GM12873 (cell line): ENCODE data around the gene LRRC3C.
A peak's percentile ranks its signal among the peaks of the same experiment; 100 is the strongest.

Source experiments
- CTCF ChIP-seq: IDR thresholded peaks from 2 replicates; pipeline ENCODE4 v1.5.1; 2012; ENCODE audit warnings: low read depth, mild to moderate bottlenecking, moderate library complexity, low read length, control low read depth; ENCODE audit not compliant: insufficient read depth; ENCODE audit errors: missing control alignments

Gene LRRC3C

GRCh38 chr17:39973496-39973895, 46.0 kb downstream of the LRRC3C start:
- no peak for TF ChIP-seq CTCF

GRCh38 chr17:39974433-39974832, 46.9 kb downstream of the LRRC3C start:
- TF ChIP-seq CTCF, result no peak

GRCh38 chr17:39975801-39976200, 48.3 kb downstream of the LRRC3C start:
- no peak for TF ChIP-seq CTCF

GRCh38 chr17:39979016-39979670, 51.6 kb downstream of the LRRC3C start:
- TF ChIP-seq CTCF, result no peak

- peak; percentile 28 for TF ChIP-seq CTCF
These were observed 52.4 kb downstream of the LRRC3C start for GRCh38 chr17:39979893-39980350.

GRCh38 chr17:39980351-39981206, 53.0 kb downstream of the LRRC3C start, which contains the start of gene PSMD3:
Gene PSMD3, plus strand, starts transcription at chr17:39980807. Its CDS starts 164 bp downstream, at chr17:39980971.
- peak; percentile 81 for TF ChIP-seq CTCF

GRCh38 chr17:39981207-39981741, 53.7 kb downstream of the LRRC3C start:
- TF ChIP-seq CTCF, result no peak
